Choroid plexus epithelial cell (primary cell): ENCODE measurements around the gene STOM.

Experiments used
- DNase-seq: peaks from one replicate; pipeline ENCODE4 v3.0.0-alpha.2; 2010; ENCODE audit warnings: low read depth
- H3K4me3 ChIP-seq: 2 replicates; pipeline ENCODE4 v1.5.1; 2011; ENCODE audit warnings: low read depth, mild to moderate bottlenecking, control low read depth, low read length, moderate library complexity
- TF ChIP-seq, protein P1 (sequence below): conservative IDR thresholded peaks from 2 replicates; pipeline ENCODE4 v1.5.1; 2011; ENCODE audit warnings: low read depth, mild to moderate bottlenecking, control low read depth, inconsistent platforms, low read length, moderate library complexity

STOM gene

DNA sequence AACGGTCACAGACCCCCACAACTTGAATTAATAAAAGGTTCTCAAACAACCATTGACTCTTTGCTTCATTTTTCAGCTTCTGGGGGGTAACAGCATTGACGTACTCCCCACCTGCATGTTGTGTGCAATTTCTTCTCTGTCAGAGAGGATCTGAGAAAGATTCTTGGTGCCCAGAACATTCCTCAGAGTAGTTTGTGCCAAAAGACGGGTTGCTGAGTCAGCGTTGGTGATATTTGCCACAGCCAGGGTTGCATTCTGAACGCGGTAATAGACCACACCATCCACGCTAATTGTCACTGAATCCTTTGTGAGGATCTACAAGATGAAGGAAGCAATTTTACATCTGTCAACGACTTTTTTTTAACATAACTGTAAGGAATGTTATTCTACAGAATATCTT lies 21.0 kb downstream of the STOM start:
- no peak overlapping the region for H3K4me3 ChIP-seq
- TF ChIP-seq, protein P1, sequence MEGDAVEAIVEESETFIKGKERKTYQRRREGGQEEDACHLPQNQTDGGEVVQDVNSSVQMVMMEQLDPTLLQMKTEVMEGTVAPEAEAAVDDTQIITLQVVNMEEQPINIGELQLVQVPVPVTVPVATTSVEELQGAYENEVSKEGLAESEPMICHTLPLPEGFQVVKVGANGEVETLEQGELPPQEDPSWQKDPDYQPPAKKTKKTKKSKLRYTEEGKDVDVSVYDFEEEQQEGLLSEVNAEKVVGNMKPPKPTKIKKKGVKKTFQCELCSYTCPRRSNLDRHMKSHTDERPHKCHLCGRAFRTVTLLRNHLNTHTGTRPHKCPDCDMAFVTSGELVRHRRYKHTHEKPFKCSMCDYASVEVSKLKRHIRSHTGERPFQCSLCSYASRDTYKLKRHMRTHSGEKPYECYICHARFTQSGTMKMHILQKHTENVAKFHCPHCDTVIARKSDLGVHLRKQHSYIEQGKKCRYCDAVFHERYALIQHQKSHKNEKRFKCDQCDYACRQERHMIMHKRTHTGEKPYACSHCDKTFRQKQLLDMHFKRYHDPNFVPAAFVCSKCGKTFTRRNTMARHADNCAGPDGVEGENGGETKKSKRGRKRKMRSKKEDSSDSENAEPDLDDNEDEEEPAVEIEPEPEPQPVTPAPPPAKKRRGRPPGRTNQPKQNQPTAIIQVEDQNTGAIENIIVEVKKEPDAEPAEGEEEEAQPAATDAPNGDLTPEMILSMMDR: no peak
- no peak for DNase-seq

DNA sequence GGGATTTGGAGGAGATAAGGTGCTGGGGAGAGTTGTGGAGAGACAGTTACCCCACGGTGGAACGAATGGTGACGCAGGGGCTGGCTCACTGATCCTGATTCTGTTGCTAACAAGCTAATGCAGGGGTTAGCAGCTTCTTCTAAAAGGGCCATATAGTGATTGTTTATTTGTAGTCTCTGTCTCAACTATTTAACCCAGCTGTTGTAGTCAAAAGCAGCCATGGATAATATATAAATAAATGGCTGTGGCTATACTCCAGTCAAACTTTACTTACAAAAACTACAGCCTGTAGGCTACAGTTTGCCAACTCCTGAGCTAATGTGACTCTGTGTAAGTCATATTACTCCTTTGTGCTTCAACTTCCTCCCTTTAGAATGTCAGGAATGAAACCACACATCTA lies 21.8 kb downstream of the STOM start:
- TF ChIP-seq, protein P1: no peak
- no peak for DNase-seq
- no peak overlapping the region for H3K4me3 ChIP-seq

DNA sequence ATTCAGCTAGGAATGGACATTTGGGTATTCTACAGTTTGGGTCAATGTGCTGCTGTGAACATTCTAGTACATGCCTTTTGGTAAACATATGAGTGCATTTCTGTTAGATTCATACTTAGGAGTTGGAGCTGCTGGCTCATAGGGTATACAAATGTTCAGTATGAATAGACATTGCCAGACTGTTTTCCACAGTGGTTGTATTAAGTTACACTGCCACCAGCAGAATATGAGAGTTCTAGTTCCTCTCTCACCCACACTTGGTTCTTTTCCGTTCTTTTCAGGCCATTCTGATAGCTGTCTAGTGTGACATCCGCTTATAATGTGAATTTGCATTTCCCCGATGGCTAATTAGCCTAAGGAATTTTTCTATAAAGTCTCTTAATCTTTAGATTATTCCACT lies 25.0 kb downstream of the STOM start:
- no peak for DNase-seq
- TF ChIP-seq, protein P1: no peak
- H3K4me3 ChIP-seq: no peak overlapping the region

DNA sequence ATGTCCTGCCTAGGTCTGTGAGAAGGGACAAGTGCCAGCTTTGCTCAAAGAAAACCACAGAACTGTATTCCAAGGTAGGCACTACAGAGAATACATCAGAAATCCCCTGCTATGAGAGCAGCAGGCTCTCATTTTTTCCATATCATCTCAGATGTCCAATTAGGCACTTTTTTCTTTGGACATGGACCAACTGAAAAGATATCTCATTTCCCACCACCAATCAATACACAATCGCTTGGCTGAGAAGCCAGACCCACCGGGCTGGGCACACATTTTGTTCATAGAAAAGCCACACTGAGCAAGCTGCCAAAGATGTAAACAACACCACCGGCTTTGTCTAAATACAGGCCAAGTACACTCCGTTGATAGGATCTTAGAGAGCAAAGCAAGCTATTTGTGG lies 25.9 kb downstream of the STOM start:
- no peak for DNase-seq
- TF ChIP-seq, protein P1: no peak
- H3K4me3 ChIP-seq: no peak overlapping the region

DNA sequence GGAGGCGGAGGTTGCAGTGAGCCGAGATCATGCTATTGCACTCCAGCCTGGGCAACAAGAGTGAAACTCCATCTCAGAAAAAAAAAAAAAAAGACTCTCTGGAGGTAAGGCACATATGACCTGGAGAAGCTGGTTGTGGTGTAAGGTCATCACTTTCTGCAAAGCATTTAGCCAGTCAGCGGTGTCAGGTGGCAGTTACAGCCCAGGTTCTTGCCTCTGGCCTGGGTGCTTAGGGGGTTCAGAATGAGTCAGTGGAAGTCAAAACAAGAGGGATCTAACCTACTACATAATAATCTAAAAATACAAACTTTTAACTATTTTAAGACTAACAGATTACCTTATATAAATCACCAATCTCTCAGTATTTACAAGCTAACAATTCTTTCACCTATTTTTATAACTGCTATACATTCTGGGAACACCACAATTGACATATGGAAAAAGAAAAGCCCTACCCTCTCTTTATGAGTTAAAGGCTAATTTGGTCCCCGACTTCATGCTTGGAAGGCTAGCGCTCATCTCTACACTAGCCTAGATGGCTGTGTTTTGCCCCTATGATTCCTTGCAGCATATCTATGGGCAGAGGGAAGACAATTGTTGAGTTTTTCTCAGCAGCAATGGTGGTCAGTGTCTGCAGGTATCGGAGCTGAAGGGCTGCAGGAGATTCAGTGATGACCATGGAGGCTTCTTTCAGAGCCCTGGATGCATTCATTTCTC lies 29.2 kb downstream of the STOM start:
- TF ChIP-seq, protein P1: no peak
- DNase-seq: peak; percentile 38
- no peak overlapping the region for H3K4me3 ChIP-seq

DNA sequence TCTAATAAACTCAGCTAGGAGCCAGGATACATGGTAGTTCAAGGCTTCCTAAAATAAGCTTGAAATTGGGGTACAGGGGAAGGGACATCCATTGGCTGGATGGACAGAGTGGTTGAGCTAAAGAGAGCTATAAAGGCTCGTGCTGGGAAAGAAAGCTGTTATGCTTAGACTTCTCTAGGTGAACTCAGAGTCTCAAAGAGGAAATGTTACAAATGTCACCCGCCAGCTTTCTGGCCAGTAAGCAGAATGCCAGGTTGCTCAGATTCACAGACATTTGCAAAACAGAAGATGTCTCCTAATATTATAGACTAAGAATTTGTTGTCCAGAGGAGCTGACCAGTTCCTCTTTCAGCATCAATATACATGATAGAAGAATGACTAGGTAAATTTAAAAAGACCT lies 30.6 kb downstream of the STOM start:
- no peak overlapping the region for H3K4me3 ChIP-seq
- TF ChIP-seq, protein P1: no peak
- no peak for DNase-seq

DNA sequence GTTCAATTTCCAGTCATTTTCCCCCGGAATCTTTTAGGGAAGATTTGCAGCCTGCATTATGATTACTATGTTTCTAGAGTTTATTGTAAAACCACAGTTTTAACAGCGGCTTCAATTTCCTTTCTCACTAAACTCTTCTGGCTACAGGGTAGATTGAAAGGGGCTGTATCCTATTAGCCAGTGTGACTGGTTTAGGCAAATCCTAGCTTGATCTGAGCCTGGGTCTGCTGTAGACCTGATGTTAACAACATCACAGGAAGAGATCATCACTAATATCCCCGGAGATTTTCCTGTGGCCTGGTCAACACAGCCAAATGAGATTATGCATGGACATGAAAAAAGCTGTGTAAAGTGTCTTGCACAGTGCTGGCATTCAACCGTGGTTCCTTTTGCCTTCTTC lies 33.4 kb downstream of the STOM start:
- no peak for DNase-seq
- TF ChIP-seq, protein P1: no peak

More for the DNA sequence above, 33.4 kb downstream of the STOM start:
- H3K4me3 ChIP-seq: no peak overlapping the region
